Measurements from ENCODE around the gene KIF4A.
A peak's percentile ranks its signal among the peaks of the same experiment; 100 is the strongest.

Gene KIF4A

GRCh38 chrX:70444326-70444945 lies 154.5 kb downstream of the KIF4A start, which contains the start of gene DLG3:
Gene DLG3 (plus strand): TSS chrX:70444835. CDS start chrX:70445202, 367 bp downstream.
- DNase-seq = peak; percentile 51

GRCh38 chrX:70444946-70445656 lies 155.2 kb downstream of the KIF4A start:
- DNase-seq = no peak

GRCh38 chrX:70445951-70446350 lies 156.0 kb downstream of the KIF4A start:
- DNase-seq = no peak

- DNase-seq = no peak
Observed at GRCh38 chrX:70446380-70447350, 156.8 kb downstream of the KIF4A start.

GRCh38 chrX:70449457-70449966 lies 159.6 kb downstream of the KIF4A start:
- DNase-seq = no peak

GRCh38 chrX:70452143-70452733 lies 162.3 kb downstream of the KIF4A start:
- DNase-seq = peak; percentile 43

- DNase-seq = no peak
Observed at GRCh38 chrX:70453024-70453618, 163.2 kb downstream of the KIF4A start.

GRCh38 chrX:70454441-70455365 lies 164.8 kb downstream of the KIF4A start:
- peak; percentile 60 for DNase-seq

- DNase-seq = no peak
Observed at GRCh38 chrX:70455366-70456202, 165.7 kb downstream of the KIF4A start.

- DNase-seq = no peak
Observed at GRCh38 chrX:70456256-70456655, 166.4 kb downstream of the KIF4A start.

GRCh38 chrX:70461026-70461425 lies 171.1 kb downstream of the KIF4A start:
- DNase-seq = no peak

- no peak for DNase-seq
Observed at GRCh38 chrX:70464051-70464450, 174.1 kb downstream of the KIF4A start.

GRCh38 chrX:70466968-70467367 lies 177.1 kb downstream of the KIF4A start:
- DNase-seq = no peak

GRCh38 chrX:70468709-70469108 lies 178.8 kb downstream of the KIF4A start:
- DNase-seq = no peak
